GM12873 (cell line): Measurements from ENCODE around the gene MYOM1.

ENCODE experiments used
- CTCF ChIP-seq: IDR thresholded peaks from 2 replicates; pipeline ENCODE4 v1.5.1; 2012; ENCODE audit warnings: low read depth, mild to moderate bottlenecking, moderate library complexity, low read length, control low read depth; ENCODE audit not compliant: insufficient read depth; ENCODE audit errors: missing control alignments

MYOM1 gene

GRCh38 chr18:3048820-3049349 is 170.9 kb downstream of the MYOM1 start:
- no peak for TF ChIP-seq CTCF

- TF ChIP-seq CTCF, result no peak
These were observed 171.6 kb downstream of the MYOM1 start for GRCh38 chr18:3048121-3048520.

GRCh38 chr18:3046216-3046808 is 173.5 kb downstream of the MYOM1 start:
- no peak for TF ChIP-seq CTCF

- TF ChIP-seq CTCF, result no peak
These were observed 174.7 kb downstream of the MYOM1 start for GRCh38 chr18:3044931-3045698.

- TF ChIP-seq CTCF, result no peak
These were observed 177.4 kb downstream of the MYOM1 start for GRCh38 chr18:3042379-3042778.

- TF ChIP-seq CTCF, result no peak
These were observed 177.9 kb downstream of the MYOM1 start for GRCh38 chr18:3041843-3042242.

GRCh38 chr18:3040881-3041280 is 178.9 kb downstream of the MYOM1 start:
- no peak for TF ChIP-seq CTCF
